Measurements from ENCODE around the gene C17orf100.
"Not testable (repeated sequence)": the region's sequence is repeated elsewhere in the genome, so short reads cannot be mapped to it uniquely, and the experiment has no call there.

C17orf100 gene

DNA sequence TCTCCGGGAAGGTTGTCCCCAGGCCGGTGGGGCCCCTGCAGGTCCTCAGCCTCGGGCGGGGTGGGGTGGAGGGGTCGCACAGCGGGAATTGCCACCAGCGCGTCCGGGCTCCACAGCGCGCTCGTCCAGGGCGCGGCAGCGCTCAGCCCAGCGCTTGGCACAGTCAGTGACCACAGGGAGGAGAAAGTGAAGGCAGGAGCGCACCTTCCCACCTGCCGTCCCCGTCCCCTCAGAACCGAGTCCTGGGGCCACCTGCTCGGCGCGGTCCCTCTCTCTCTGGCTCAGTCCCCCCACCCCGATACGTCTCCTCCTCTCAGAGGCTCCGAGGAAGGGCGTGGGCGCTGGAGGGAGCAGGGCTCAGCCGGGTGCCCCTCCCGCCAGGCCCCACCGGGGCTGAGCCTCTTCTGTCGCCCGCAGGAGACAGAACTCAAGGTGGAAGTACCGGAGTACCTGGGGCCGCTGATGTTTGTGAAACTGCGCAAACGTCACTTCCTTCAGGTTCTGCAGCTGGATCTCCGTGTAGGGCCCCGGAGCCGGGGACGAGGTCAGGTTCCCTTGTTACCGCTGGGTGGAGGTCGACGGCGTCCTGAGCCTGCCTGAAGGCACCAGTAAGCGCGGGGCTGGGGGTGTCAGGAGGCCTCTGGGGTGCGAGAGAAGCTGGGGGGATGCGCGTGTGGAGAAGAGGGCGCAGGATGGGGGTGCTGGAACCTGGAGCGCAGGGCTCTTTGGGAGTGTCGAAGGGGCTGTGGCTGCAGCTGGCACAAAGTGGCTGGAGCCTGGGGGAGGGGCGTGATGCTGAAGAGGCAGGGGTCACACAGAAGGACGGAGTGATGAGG is 5.5 kb downstream of the C17orf100 start:
- Mint-ChIP-seq H3K4me3 (peak overlapping the region; percentile 90), H3K27me3 (ENCODE audit: low read depth) (peaks cover 29% of the 10 kb centered on the region), H3K27ac (peak overlapping the region; percentile 82), H3K36me3 (ENCODE audit: low read depth) (peaks cover 15% of the 10 kb centered on the region), H3K4me1 (ENCODE audit: low read depth) (peaks cover 56% of the 10 kb centered on the region)
- not testable (repeated sequence) for H3K9me3 Mint-ChIP-seq

DNA sequence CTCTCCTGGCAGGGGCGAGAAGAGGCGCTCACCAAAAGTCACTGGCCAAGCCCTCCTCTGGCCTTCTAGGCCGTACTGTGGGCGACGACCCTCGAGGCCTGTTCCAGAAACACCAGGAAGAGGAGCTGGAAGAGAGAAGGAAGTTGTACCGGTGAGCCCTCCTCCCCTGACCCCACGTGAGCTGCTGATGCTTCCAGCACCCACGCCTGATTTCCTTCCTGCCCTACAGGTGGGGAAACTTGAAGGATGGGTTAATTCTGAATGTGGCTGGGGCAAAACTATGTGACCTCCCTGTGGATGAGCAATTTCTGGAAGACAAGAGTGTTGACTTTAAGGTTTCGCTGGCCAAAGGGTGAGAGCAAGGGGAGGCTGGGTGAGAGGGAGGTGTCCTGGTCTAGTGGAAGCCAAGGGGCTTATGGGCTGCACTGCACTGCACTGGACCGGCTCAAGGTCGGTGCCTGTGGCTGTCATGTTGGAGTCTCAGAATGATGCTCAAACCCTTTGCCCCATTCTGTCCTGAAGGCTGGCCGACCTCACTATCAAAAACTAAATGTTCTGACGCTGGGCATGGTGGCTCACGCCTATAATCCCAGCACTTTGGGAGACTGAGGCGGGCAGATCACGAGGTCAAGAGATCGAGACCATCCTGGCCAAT is 6.2 kb downstream of the C17orf100 start:
- H3K9me3 Mint-ChIP-seq, result no peaks in the 10 kb centered on the region
- H3K36me3 Mint-ChIP-seq (ENCODE audit: low read depth), result peaks cover 15% of the 10 kb centered on the region
- peaks cover 51% of the 10 kb centered on the region for H3K4me1 Mint-ChIP-seq (ENCODE audit: low read depth)
- peaks cover 32% of the 10 kb centered on the region for H3K27me3 Mint-ChIP-seq (ENCODE audit: low read depth)
- H3K27ac Mint-ChIP-seq, result peak overlapping the region; percentile 27
- peak overlapping the region; percentile 90 for H3K4me3 Mint-ChIP-seq

DNA sequence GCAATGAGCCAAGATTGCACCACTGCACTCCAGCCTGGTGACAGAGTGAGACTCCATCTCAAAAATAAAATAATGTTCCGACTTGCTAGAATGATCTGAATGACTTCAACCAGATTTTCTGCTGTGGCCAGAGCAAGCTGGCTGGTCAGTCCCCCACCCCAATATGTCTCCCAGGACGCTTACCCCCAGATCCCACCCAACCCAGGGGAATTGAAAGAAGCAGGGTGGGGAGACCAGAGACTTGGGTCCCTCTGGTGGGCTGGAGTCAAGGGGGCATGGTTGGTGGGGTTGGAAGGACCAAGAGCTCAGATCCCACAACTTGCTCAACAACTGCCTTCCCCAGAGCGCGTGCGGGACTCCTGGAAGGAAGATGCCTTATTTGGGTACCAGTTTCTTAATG is 6.8 kb downstream of the C17orf100 start:
- peaks cover 32% of the 10 kb centered on the region for H3K27me3 Mint-ChIP-seq (ENCODE audit: low read depth)
- H3K4me1 Mint-ChIP-seq (ENCODE audit: low read depth), result peaks cover 47% of the 10 kb centered on the region
- peaks cover 15% of the 10 kb centered on the region for H3K36me3 Mint-ChIP-seq (ENCODE audit: low read depth)
- H3K9me3 Mint-ChIP-seq, H3K4me3 Mint-ChIP-seq, H3K27ac Mint-ChIP-seq: not testable (repeated sequence)

DNA sequence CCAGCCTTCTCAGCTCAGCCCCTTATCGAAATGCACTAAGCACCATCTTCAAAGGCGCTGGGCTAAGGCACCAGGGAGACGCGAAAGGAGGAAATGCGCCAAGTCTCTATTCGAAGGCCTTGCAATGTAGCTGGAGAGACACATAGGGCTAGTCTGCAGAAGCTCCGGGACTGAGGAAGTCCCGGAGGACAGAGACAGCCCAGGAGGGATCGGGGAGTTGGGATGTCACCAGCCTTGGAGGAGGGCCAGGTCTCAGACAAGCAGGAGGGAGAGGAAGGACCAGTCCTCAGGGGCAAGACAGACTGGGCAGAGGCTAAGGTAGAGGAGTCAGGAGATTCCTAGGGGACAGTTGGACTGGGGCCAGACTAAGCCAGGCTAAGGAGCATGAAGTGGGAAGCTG is 8.5 kb downstream of the C17orf100 start:
- Mint-ChIP-seq H3K4me1 (ENCODE audit: low read depth) (peaks cover 38% of the 10 kb centered on the region), H3K27ac (no peak overlapping the region), H3K4me3 (no peak overlapping the region), H3K36me3 (ENCODE audit: low read depth) (peaks cover 14% of the 10 kb centered on the region), H3K27me3 (ENCODE audit: low read depth) (peaks cover 23% of the 10 kb centered on the region), H3K9me3 (no peaks in the 10 kb centered on the region)

DNA sequence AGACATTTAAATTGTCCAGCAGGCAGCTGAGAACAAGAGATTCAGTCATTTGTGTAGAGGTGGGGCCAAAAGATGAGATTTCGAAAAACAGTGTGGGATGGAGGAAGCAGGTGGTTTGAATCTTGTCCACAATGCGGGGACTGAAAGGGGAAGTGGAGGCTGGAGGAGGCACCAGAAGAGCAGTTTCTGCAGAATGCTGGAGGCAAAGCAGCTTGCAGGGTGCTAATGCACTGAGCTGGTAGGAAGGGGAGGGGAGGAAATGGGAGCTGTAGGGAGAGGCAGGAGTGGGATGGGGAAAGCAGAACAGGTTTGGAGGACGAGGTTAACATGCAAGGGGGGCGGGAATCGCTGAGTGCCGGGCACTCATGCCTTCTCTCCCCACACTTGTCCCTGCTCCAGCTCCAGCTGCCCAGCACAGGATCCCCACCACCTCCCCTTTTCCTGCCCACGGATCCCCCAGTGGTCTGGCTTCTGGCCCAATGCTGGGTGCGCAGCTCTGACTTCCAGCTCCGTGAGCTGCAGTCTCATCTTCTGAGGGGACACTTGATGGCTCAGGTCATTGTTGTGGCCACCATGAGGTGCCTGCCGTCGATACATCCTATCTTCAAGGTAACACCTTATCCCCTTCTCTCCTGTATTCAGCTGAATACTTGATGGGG is 9.4 kb downstream of the C17orf100 start:
- Mint-ChIP-seq H3K36me3 (ENCODE audit: low read depth) (peaks cover 10% of the 10 kb centered on the region), H3K9me3 (no peaks in the 10 kb centered on the region), H3K27me3 (ENCODE audit: low read depth) (peaks cover 15% of the 10 kb centered on the region), H3K4me1 (ENCODE audit: low read depth) (peaks cover 32% of the 10 kb centered on the region), H3K4me3 (peak overlapping the region; percentile 46), H3K27ac (peak overlapping the region; percentile 10)

DNA sequence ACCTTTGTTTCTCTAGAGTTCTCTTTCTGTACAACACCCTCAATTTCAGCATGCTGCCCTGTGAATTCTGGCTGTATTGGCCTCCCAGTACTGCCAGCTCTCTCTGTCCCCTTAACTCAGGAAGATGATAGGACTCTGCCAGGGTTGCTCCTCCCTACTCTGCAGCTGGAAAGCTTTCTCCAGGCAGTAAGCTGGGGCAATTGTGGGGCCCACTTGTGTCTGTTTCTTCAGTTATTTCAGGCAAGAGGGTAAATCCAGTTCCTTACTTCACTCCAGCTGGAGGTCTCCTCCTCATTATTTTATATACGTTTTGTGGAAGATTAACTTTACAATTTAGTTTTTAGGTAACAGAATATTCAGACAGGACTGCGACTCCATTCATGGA is 9.9 kb downstream of the C17orf100 start:
- H3K4me1 Mint-ChIP-seq (ENCODE audit: low read depth), result peaks cover 32% of the 10 kb centered on the region
- peaks cover 10% of the 10 kb centered on the region for H3K36me3 Mint-ChIP-seq (ENCODE audit: low read depth)
- H3K27me3 Mint-ChIP-seq (ENCODE audit: low read depth), result peaks cover 12% of the 10 kb centered on the region
- no peaks in the 10 kb centered on the region for H3K9me3 Mint-ChIP-seq
- no peak overlapping the region for H3K4me3 Mint-ChIP-seq
- H3K27ac Mint-ChIP-seq, result no peak overlapping the region

DNA sequence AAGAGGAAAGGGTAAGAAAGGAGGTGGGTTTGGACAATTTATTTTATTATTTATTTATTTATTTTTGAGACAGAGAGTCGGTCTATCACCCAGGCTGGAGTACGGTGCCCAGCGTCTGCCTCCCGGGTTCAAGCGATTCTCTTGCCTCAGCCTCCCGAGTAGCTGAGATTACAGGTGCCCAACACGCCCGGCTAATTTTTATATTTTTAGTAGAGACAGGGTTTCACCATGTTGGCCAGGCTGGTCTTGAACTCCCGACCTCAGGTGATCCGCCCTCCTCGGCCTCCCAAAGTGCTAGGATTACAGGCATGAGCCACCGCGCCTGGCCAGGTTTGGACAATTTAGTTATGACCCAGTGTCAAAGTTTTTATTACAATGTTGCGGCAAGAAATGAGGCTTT is 11.6 kb downstream of the C17orf100 start:
- not testable (repeated sequence) for H3K9me3 Mint-ChIP-seq, H3K4me3 Mint-ChIP-seq

DNA sequence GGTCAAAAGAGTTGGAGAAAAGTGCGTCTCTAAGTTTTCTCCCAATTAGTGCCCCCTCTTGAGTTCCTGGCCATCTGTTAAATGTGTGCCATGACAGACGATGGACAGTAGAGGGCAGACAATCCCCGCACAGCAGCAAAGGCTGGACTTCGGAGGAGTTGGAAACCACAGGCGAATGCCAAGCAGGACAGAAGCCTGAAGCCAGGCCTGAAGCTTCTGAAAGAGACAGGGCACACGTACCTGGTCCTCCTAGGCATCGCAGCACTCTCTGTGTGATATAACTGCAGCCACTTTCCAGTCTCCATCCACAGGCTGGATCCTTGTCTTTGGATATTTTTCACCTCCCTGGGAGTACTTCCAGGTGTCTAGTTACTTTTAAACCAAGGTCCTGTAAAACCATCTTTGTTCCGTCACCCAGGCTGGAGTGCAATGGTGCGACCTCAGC is 14.5 kb downstream of the C17orf100 start:
- H3K27ac Mint-ChIP-seq, result no peak overlapping the region
- H3K27me3 Mint-ChIP-seq (ENCODE audit: low read depth), result peaks cover 16% of the 10 kb centered on the region
- peaks cover 8% of the 10 kb centered on the region for H3K4me1 Mint-ChIP-seq (ENCODE audit: low read depth)
- H3K36me3 Mint-ChIP-seq (ENCODE audit: low read depth), result peaks cover 1% of the 10 kb centered on the region
- no peaks in the 10 kb centered on the region for H3K9me3 Mint-ChIP-seq
- no peak overlapping the region for H3K4me3 Mint-ChIP-seq

More for the DNA sequence above, 11.6 kb downstream of the C17orf100 start:
- Mint-ChIP-seq H3K4me1 (ENCODE audit: low read depth) (peaks cover 24% of the 10 kb centered on the region), H3K27me3 (ENCODE audit: low read depth) (peaks cover 18% of the 10 kb centered on the region)
- not testable (repeated sequence) for H3K27ac Mint-ChIP-seq; H3K36me3 Mint-ChIP-seq (ENCODE audit: low read depth)

DNA sequence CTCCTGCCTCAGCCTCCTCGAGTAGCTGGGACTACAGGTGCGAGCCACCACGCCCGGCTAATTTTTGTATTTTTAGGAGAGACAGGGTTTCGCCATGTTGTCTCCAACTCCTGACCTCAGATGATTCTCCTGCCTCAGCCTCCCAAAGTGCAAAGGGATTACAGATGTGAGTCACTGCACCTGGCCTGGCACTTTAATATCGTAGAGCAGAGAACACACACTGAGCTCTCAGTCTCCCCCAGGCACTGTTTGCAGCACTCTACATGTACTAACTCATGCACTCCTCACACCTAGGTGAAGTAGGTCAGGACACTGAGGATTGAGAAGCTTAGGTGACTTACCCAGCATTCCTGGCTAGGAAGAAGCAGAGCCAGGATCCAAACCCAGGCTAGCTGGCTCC is 15.0 kb downstream of the C17orf100 start:
- Mint-ChIP-seq H3K27ac (no peak overlapping the region), H3K27me3 (ENCODE audit: low read depth) (peaks cover 16% of the 10 kb centered on the region), H3K4me3 (no peak overlapping the region), H3K9me3 (no peaks in the 10 kb centered on the region), H3K4me1 (ENCODE audit: low read depth) (peaks cover 3% of the 10 kb centered on the region), H3K36me3 (ENCODE audit: low read depth) (peaks cover 1% of the 10 kb centered on the region)

DNA sequence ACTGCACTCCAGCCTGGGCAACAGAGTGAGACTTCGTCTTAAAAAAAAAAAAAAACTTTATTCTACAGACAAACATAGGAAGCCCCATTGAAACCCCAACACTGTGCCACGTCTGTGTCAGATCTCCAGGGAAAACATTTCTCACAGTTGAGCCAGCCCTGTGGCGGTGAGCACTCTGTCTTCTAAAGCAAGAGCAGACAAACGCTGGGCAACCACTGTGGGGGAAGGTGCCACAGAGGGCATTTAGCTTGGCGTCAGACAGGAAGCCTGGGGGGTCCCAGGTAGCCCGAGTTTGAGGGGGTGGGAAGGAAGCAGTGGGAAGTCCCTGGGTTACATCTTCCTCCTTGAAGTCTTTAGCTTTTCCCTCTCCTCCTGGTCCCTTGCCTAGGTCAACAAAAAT is 16.0 kb downstream of the C17orf100 start:
- Mint-ChIP-seq H3K36me3 (ENCODE audit: low read depth) (peaks cover 1% of the 10 kb centered on the region), H3K9me3 (no peaks in the 10 kb centered on the region), H3K4me1 (ENCODE audit: low read depth) (peaks cover 2% of the 10 kb centered on the region), H3K27ac (no peak overlapping the region), H3K27me3 (ENCODE audit: low read depth) (peaks cover 16% of the 10 kb centered on the region), H3K4me3 (no peak overlapping the region)

DNA sequence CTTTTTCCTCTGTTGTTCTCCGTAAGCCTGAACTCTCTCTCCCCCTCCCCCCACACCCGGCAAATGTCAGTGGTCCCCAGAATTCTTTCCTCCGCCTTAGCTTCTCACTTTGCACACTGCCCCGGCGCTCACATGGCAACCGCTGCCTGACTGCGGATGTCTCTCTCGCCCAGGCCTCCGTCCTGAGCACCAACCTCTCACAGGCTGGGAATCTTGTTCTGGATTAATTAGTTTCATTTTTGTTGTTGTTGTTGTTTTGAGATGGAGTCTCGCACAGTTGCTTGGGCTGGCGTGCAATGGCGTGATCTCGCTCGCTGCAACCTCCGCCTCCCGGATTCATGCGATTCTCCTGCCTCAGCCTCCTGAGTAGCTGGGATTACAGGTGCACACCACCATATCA is 16.7 kb downstream of the C17orf100 start:
- Mint-ChIP-seq H3K27ac (no peak overlapping the region), H3K9me3 (no peaks in the 10 kb centered on the region), H3K27me3 (ENCODE audit: low read depth) (peaks cover 11% of the 10 kb centered on the region), H3K4me1 (ENCODE audit: low read depth) (peaks cover 2% of the 10 kb centered on the region), H3K36me3 (ENCODE audit: low read depth) (no peaks in the 10 kb centered on the region), H3K4me3 (no peak overlapping the region)

DNA sequence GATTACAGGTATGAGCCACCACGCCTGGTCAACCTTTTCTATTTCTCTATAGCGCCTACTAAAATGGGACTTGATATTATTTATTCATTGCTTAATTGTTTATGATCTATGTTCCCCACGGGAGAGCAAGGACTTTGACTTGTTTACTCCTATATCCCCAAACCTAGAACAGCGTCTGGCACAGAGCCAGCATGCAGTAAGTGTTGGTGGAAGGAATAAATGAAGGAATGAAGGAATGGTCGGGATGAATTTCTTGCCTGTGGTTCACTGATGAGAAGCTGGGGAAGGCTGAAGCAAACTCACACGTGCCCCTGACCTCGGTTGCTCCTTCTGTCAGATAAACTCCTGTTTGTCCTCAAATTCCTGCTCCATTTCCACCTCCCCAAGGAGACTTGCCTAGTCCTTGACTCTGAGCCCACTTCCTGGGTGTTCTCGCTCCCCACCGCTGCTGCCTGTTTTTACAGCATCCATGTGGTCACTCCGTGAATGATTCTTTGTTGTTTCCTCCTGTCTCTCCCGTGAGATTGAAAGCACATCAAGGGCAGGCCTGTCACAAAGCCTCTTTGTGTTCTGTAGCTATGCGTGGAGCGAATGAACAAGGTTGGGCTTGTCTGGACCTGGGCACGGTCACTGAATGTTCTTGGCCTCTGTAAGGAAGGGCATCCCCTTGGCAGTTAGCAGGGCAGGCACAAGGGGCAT is 17.3 kb downstream of the C17orf100 start:
- Mint-ChIP-seq H3K4me1 (ENCODE audit: low read depth) (peaks cover 2% of the 10 kb centered on the region), H3K4me3 (no peak overlapping the region), H3K9me3 (no peaks in the 10 kb centered on the region), H3K36me3 (ENCODE audit: low read depth) (no peaks in the 10 kb centered on the region), H3K27ac (no peak overlapping the region), H3K27me3 (ENCODE audit: low read depth) (peaks cover 11% of the 10 kb centered on the region)

DNA sequence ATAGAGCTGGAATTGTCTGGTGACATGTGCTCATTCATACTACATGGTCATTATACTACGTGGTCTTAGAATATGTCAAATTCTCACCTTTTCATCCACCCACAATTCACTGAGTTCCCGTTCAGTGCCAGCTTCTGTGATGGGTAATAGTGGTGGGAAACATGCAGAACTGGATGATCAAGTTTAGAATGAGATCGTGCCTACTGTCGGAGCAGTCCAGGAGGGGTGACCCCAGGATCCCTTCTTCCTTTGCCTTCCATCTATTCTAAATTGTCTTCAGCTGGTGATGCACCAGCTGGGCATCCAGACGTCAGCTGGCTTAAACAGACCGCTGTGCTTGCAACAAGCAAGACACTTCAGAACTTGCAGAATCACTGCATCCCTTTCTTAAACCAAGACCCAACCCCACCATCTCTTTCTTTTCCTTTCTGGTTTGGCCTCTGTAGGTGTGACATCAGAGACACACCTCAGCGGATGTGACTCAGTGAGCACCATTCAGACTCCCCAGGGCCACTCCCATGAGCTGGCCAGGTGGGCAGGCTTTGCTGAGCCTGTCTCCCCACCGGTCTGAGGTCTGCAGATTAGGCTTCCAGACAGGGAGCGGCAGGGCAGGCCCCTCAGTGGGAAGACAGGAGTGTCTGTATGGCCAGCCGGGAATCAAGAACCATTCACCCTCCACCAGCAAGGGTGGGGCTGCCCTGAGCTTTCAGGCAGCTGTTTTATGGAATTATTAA is 18.1 kb downstream of the C17orf100 start:
- peaks cover 11% of the 10 kb centered on the region for H3K27me3 Mint-ChIP-seq (ENCODE audit: low read depth)
- no peaks in the 10 kb centered on the region for H3K9me3 Mint-ChIP-seq
- no peak overlapping the region for H3K27ac Mint-ChIP-seq
- H3K4me3 Mint-ChIP-seq, result no peak overlapping the region
- H3K36me3 Mint-ChIP-seq (ENCODE audit: low read depth), result no peaks in the 10 kb centered on the region
- H3K4me1 Mint-ChIP-seq (ENCODE audit: low read depth), result peaks cover 2% of the 10 kb centered on the region

DNA sequence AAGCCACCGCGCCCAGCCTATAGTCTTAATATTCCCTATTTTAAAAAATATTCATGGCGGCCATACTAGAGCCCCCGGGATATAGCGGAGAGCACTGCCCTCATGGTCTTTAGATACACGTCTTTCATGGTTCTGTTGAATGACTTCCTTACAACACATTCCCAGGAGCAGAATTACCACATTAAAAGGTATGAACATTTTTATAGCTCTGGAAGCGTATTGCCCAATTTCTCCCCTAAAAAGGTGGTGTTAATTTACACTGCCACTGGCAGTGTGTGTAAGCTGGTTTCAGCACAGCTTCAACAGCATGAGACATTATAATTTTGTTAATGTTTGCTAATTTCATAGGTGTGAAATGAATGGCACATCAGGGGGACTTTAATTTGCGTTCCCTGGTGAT is 19.0 kb downstream of the C17orf100 start:
- Mint-ChIP-seq H3K9me3 (no peaks in the 10 kb centered on the region), H3K36me3 (ENCODE audit: low read depth) (no peaks in the 10 kb centered on the region), H3K27me3 (ENCODE audit: low read depth) (peaks cover 11% of the 10 kb centered on the region), H3K4me1 (ENCODE audit: low read depth) (peaks cover 2% of the 10 kb centered on the region), H3K4me3 (no peak overlapping the region), H3K27ac (no peak overlapping the region)

Data from T-helper 1 cell treated with Interleukin-12 subunit alpha and Interleukin-12 subunit beta and Interleukin-4 antibody, amounts not matched to agents 30 μg/mL and 1 μg/mL, for 36 hours (primary cell).